22Rv1 (cell line): ENCODE results near the gene FTSJ1.

Source experiments
- ZFX ChIP-seq: fragments of 450-650 bp; IDR thresholded peaks from 2 replicates; pipeline ENCODE4 v1.6.1; 2017; ENCODE audit warnings: antibody characterized with exemption, borderline replicate concordance
- TF ChIP-seq, protein P1 (sequence below): fragments of 450-650 bp; IDR thresholded peaks from 2 replicates; pipeline ENCODE4 v1.5.1; 2017; ENCODE audit warnings: mild to moderate bottlenecking

DNA sequence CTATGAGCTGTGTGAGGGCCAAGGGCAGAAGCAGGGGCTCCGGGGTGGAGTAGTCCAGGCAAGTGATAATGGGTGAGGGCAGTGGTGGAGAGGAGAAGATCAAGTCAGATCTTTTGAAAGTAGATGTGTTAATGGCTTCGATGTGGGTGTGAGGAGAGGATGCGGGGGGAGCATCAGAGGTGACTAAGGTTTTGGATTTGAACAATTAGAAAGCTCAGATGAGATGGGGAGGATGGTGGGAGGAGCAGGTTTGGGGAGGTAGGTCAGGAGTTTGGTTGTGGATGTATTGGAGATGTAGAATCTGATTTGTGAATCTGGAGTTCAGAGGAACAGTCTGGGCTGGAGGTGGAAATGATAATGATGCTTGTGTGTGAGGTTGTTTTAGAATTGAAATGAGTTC is 4.6 kb downstream of the FTSJ1 start:
- TF ChIP-seq, protein P1, sequence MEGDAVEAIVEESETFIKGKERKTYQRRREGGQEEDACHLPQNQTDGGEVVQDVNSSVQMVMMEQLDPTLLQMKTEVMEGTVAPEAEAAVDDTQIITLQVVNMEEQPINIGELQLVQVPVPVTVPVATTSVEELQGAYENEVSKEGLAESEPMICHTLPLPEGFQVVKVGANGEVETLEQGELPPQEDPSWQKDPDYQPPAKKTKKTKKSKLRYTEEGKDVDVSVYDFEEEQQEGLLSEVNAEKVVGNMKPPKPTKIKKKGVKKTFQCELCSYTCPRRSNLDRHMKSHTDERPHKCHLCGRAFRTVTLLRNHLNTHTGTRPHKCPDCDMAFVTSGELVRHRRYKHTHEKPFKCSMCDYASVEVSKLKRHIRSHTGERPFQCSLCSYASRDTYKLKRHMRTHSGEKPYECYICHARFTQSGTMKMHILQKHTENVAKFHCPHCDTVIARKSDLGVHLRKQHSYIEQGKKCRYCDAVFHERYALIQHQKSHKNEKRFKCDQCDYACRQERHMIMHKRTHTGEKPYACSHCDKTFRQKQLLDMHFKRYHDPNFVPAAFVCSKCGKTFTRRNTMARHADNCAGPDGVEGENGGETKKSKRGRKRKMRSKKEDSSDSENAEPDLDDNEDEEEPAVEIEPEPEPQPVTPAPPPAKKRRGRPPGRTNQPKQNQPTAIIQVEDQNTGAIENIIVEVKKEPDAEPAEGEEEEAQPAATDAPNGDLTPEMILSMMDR, result no peak
- no peak for TF ChIP-seq ZFX
